OCI-LY1 (cell line): ENCODE measurements around the gene LY6G5C.

Source experiments
- H2AFZ ChIP-seq: fragments of 200-600 bp; sonication (generic), shearing (Covaris generic); 2 replicates; pipeline ENCODE4 v1.6.0; 2014; ENCODE audit warnings: antibody characterized with exemption, mild to moderate bottlenecking, low read length
- H3F3A ChIP-seq: fragments of 200-600 bp; sonication (generic), shearing (Covaris generic); 2 replicates; pipeline ENCODE4 v1.6.0; 2014; ENCODE audit warnings: mild to moderate bottlenecking, antibody characterized with exemption, low read length, moderate library complexity; ENCODE audit not compliant: insufficient read depth
- H3K27ac ChIP-seq: fragments of 200-600 bp; sonication (generic); 2 replicates; pipeline ENCODE4 v1.5.1; 2014; ENCODE audit warnings: low read length, mixed run types, mild to moderate bottlenecking, low read depth; ENCODE audit not compliant: poor library complexity, severe bottlenecking
- H3K27me3 ChIP-seq: fragments of 200-600 bp; sonication (generic); 2 replicates; pipeline ENCODE4 v1.6.0; 2014; ENCODE audit warnings: antibody characterized with exemption, mild to moderate bottlenecking, low read length, moderate library complexity; ENCODE audit not compliant: insufficient read depth
- H3K36me3 ChIP-seq: fragments of 200-600 bp; sonication (generic); 2 replicates; pipeline ENCODE4 v1.6.1; 2014; ENCODE audit warnings: mild to moderate bottlenecking, antibody characterized with exemption, low read length, moderate library complexity, mixed read lengths; ENCODE audit not compliant: insufficient read depth
- H3K4me1 ChIP-seq: fragments of 200-600 bp; sonication (generic); 2 replicates; pipeline ENCODE4 v1.5.1; 2014; ENCODE audit warnings: mild to moderate bottlenecking, low read length, moderate library complexity; ENCODE audit not compliant: insufficient read depth, severe bottlenecking
- H3K4me2 ChIP-seq: fragments of 200-600 bp; sonication (generic), shearing (Covaris generic); 2 replicates; pipeline ENCODE4 v1.6.1; 2014; ENCODE audit warnings: low read length
- H3K4me3 ChIP-seq: fragments of 200-600 bp; sonication (generic); 2 replicates; pipeline ENCODE4 v1.5.1; 2014; ENCODE audit warnings: low read length, low read depth, mild to moderate bottlenecking, mixed read lengths; ENCODE audit not compliant: poor library complexity, severe bottlenecking
- H3K79me2 ChIP-seq: fragments of 200-600 bp; shearing (Covaris generic); 2 replicates; pipeline ENCODE4 v1.6.1; 2016; ENCODE audit warnings: mixed run types, low read length, mixed read lengths; ENCODE audit not compliant: insufficient read depth
- H3K9ac ChIP-seq: fragments of 200-600 bp; sonication (generic), shearing (Covaris generic); 2 replicates; pipeline ENCODE4 v1.6.1; 2014; ENCODE audit warnings: mild to moderate bottlenecking, low read length, mixed read lengths
- H3K9me2 ChIP-seq: fragments of 200-600 bp; sonication (generic), shearing (Covaris generic); 2 replicates; pipeline ENCODE4 v1.6.1; 2014; ENCODE audit warnings: low read depth, mild to moderate bottlenecking, low read length, mixed read lengths
- H3K9me3 ChIP-seq: fragments of 200-600 bp; shearing (Covaris generic); 2 replicates; pipeline ENCODE4 v1.6.1; 2014; ENCODE audit warnings: low read length, mixed read lengths
- H4K20me1 ChIP-seq: fragments of 200-600 bp; sonication (generic), shearing (Covaris generic); 2 replicates; pipeline ENCODE4 v1.6.0; 2016; ENCODE audit warnings: mild to moderate bottlenecking, low read length; ENCODE audit not compliant: insufficient read depth
- CTCF ChIP-seq: fragments of 200-600 bp; sonication (generic), shearing (Covaris generic); IDR thresholded peaks from 2 replicates; pipeline ENCODE4 v1.5.1; 2017; ENCODE audit warnings: mild to moderate bottlenecking, antibody characterized with exemption, low read length, moderate library complexity, mixed read lengths
- EZH2 ChIP-seq: fragments of 200-600 bp; sonication (generic), shearing (Covaris generic); IDR thresholded peaks from 2 replicates; pipeline ENCODE4 v1.8.0; 2017; ENCODE audit warnings: borderline replicate concordance, mixed run types, mild to moderate bottlenecking, antibody characterized with exemption, low read length, moderate library complexity, mixed read lengths

LY6G5C gene

GRCh38 chr6:31669676-31670075 lies 11.2 kb downstream of the LY6G5C start, which contains the start of gene LY6G5B:
Gene LY6G5B (plus strand): TSS chr6:31669976. CDS start chr6:31670951, 975 bp downstream.
- H3K4me3 ChIP-seq = no peak within 1 kb of the TSS
- H3F3A ChIP-seq = no peaks in the 10 kb centered on the region
- no peak within 1 kb of the TSS for H3K27ac ChIP-seq
- H4K20me1 ChIP-seq = no peaks in the 10 kb centered on the region
- H3K4me1 ChIP-seq = peaks cover 7% of the 10 kb centered on the region
- no peaks in the 10 kb centered on the region for H3K9me3 ChIP-seq
- TF ChIP-seq CTCF (no peak), EZH2 (no peak)
- no peak within 1 kb of the TSS for H2AFZ ChIP-seq
- peaks cover 76% of the 10 kb centered on the region for H3K36me3 ChIP-seq
- H3K9ac ChIP-seq = no peak within 1 kb of the TSS
- peaks cover 10% of the 10 kb centered on the region for H3K79me2 ChIP-seq
- H3K27me3 ChIP-seq = no peaks in the 10 kb centered on the region
- H3K9me2 ChIP-seq = no peaks in the 10 kb centered on the region
- no peak within 1 kb of the TSS for H3K4me2 ChIP-seq

GRCh38 chr6:31666337-31666965 lies 14.4 kb downstream of the LY6G5C start:
- Histone ChIP-seq H3K27ac (peak overlapping the region; percentile 97), H3K9me3 (no peaks in the 10 kb centered on the region), H3K36me3 (peaks cover 72% of the 10 kb centered on the region), H3K9ac (peak overlapping the region; percentile 99), H2AFZ (no peak overlapping the region), H3K4me3 (peak overlapping the region; percentile 100), H3K27me3 (no peaks in the 10 kb centered on the region), H3K4me1 (peaks cover 35% of the 10 kb centered on the region), H3F3A (no peaks in the 10 kb centered on the region), H3K9me2 (no peaks in the 10 kb centered on the region), H3K79me2 (peaks cover 21% of the 10 kb centered on the region), H3K4me2 (peak overlapping the region; percentile 99), H4K20me1 (no peaks in the 10 kb centered on the region)
- TF ChIP-seq CTCF (no peak), EZH2 (no peak)

- no peaks in the 10 kb centered on the region for H3K9me3 ChIP-seq
- no peaks in the 10 kb centered on the region for H4K20me1 ChIP-seq
- H3K36me3 ChIP-seq = peaks cover 64% of the 10 kb centered on the region
- TF ChIP-seq CTCF = no peak
- TF ChIP-seq EZH2 = no peak
- no peaks in the 10 kb centered on the region for H3K27me3 ChIP-seq
- H2AFZ ChIP-seq = no peak within 1 kb of the TSS
- H3F3A ChIP-seq = no peaks in the 10 kb centered on the region
- H3K9ac ChIP-seq = peak within 1 kb of the TSS; percentile 99
- H3K4me2 ChIP-seq = peak within 1 kb of the TSS; percentile 99
- H3K4me1 ChIP-seq = peaks cover 42% of the 10 kb centered on the region
- no peaks in the 10 kb centered on the region for H3K9me2 ChIP-seq
- peaks cover 21% of the 10 kb centered on the region for H3K79me2 ChIP-seq
- peak within 1 kb of the TSS; percentile 100 for H3K4me3 ChIP-seq
- peak within 1 kb of the TSS; percentile 97 for H3K27ac ChIP-seq
Observed at GRCh38 chr6:31665501-31666336, 15.1 kb downstream of the LY6G5C start, which contains the start of gene CSNK2B. Gene CSNK2B (plus strand): TSS chr6:31666080. CDS start chr6:31666832, 752 bp downstream.
